Ishikawa (cell line): ENCODE data around the gene DPYSL5.

ENCODE experiments used
- CEBPB ChIP-seq: IDR thresholded peaks from 2 replicates; pipeline ENCODE4 v1.6.1; 2012
- CREB1 ChIP-seq: IDR thresholded peaks from 2 replicates; pipeline ENCODE4 v1.6.1; 2012; ENCODE audit warnings: low read depth
- EGR1 ChIP-seq: IDR thresholded peaks from 2 replicates; pipeline ENCODE4 v1.6.1; 2012
- EP300 ChIP-seq: IDR thresholded peaks from 2 replicates; pipeline ENCODE4 v1.6.1; 2012; ENCODE audit warnings: borderline replicate concordance
- FOXM1 ChIP-seq: IDR thresholded peaks from 2 replicates; pipeline ENCODE4 v1.6.1; 2012; ENCODE audit warnings: low read depth, borderline replicate concordance
- MAX ChIP-seq: IDR thresholded peaks from 2 replicates; pipeline ENCODE4 v1.6.1; 2012
- NFIC ChIP-seq: IDR thresholded peaks from 2 replicates; pipeline ENCODE4 v1.6.1; 2012
- RAD21 ChIP-seq: IDR thresholded peaks from 2 replicates; pipeline ENCODE4 v1.6.1; 2012; ENCODE audit warnings: low read depth
- REST ChIP-seq: IDR thresholded peaks from 2 replicates; pipeline ENCODE4 v1.6.1; 2012; ENCODE audit warnings: low read depth, mild to moderate bottlenecking
- TAF1 ChIP-seq: IDR thresholded peaks from 2 replicates; pipeline ENCODE4 v1.6.1; 2012; ENCODE audit warnings: low read depth, mild to moderate bottlenecking
- TCF12 ChIP-seq: IDR thresholded peaks from 2 replicates; pipeline ENCODE4 v1.6.1; 2012; ENCODE audit warnings: low read depth
- TEAD4 ChIP-seq: IDR thresholded peaks from 2 replicates; pipeline ENCODE4 v1.6.1; 2012
- USF1 ChIP-seq: IDR thresholded peaks from 2 replicates; pipeline ENCODE4 v1.6.1; 2012
- YY1 ChIP-seq: IDR thresholded peaks from 2 replicates; pipeline ENCODE4 v1.6.1; 2012; ENCODE audit warnings: low read depth
- ZBTB7A ChIP-seq: IDR thresholded peaks from 2 replicates; pipeline ENCODE4 v1.6.1; 2012; ENCODE audit warnings: low read depth

Gene DPYSL5

GRCh38 chr2:26945991-26946750 is 98.2 kb downstream of the DPYSL5 start:
- TF ChIP-seq RAD21 (no peak), FOXM1 (no peak), CREB1 (no peak), EGR1 (no peak), NFIC (no peak), CEBPB (no peak), MAX (no peak), TAF1 (no peak), EP300 (no peak), REST (no peak), TCF12 (no peak)

GRCh38 chr2:26946841-26947784 is 99.2 kb downstream of the DPYSL5 start:
- TF ChIP-seq EP300 = no peak
- no peak for TF ChIP-seq RAD21
- TF ChIP-seq EGR1 = no peak
- peak; percentile 75 for TF ChIP-seq NFIC
- TF ChIP-seq TEAD4 = no peak

- no peak for TF ChIP-seq RAD21
- TF ChIP-seq TCF12 = no peak
- TF ChIP-seq TAF1 = no peak
- TF ChIP-seq NFIC = no peak
- no peak for TF ChIP-seq EP300
Measured at GRCh38 chr2:26948800-26949199, 100.9 kb downstream of the DPYSL5 start.

- TF ChIP-seq TEAD4 (no peak), TCF12 (no peak), TAF1 (no peak), EP300 (no peak), REST (no peak), NFIC (no peak), ZBTB7A (no peak), MAX (no peak), FOXM1 (no peak), RAD21 (no peak), USF1 (no peak), CEBPB (no peak), EGR1 (no peak), YY1 (no peak), CREB1 (no peak)
Measured at GRCh38 chr2:26950246-26950645, 102.3 kb downstream of the DPYSL5 start.

GRCh38 chr2:26951236-26951635 is 103.3 kb downstream of the DPYSL5 start:
- TF ChIP-seq RAD21 = no peak
- TF ChIP-seq TAF1 = no peak
- no peak for TF ChIP-seq REST
- no peak for TF ChIP-seq USF1
- no peak for TF ChIP-seq TEAD4
- TF ChIP-seq TCF12 = no peak
- TF ChIP-seq FOXM1 = no peak
- TF ChIP-seq EGR1 = no peak
